Mesothelial cell of epicardium (in vitro differentiated cells): ENCODE data around the gene FAM177B. TPM values are rescaled to one million over a fixed set of nuclear protein-coding genes. Genes with fewer than 3 reads are reported as not detected.

Experiments
- DNase-seq, 2 experiments: peaks; one replicate each; pipeline ENCODE4 v3.0.0; 2021; ENCODE audit warnings: low spot score in 2 of 2; ENCODE audit not compliant: unreplicated experiment in 2 of 2
- H3K27ac Mint-ChIP-seq: 2 replicates; pipeline ENCODE4 v1.8.0; 2021; ENCODE audit warnings: mixed read lengths
- H3K27me3 Mint-ChIP-seq: 2 replicates; pipeline ENCODE4 v1.8.0; 2021; ENCODE audit warnings: low read depth, mixed read lengths
- H3K36me3 Mint-ChIP-seq: 2 replicates; pipeline ENCODE4 v1.8.0; 2021; ENCODE audit warnings: mixed read lengths
- H3K4me1 Mint-ChIP-seq: 2 replicates; pipeline ENCODE4 v1.8.0; 2021; ENCODE audit warnings: mixed read lengths
- H3K4me3 Mint-ChIP-seq: 2 replicates; pipeline ENCODE4 v1.8.0; 2021; ENCODE audit warnings: mild to moderate bottlenecking, moderate library complexity, mixed read lengths
- H3K9me3 Mint-ChIP-seq: 2 replicates; pipeline ENCODE4 v1.8.0; 2021; ENCODE audit warnings: mixed read lengths
- total RNA-seq: library from RNA; stranded (reverse); gene quantifications from 3 replicates; pipeline ENCODE4 v1.2.1, GENCODE V29; 2021
- TF ChIP-seq, protein P1 (sequence below): fragments of 200-600 bp; sonication (generic); IDR thresholded peaks from one replicate; pipeline ENCODE4 v1.5.0; 2021; ENCODE audit warnings: antibody characterized with exemption; ENCODE audit not compliant: unreplicated experiment

The FAM177B gene
- total RNA-seq, 1 donor from 2014 or later: not detected

DNA sequence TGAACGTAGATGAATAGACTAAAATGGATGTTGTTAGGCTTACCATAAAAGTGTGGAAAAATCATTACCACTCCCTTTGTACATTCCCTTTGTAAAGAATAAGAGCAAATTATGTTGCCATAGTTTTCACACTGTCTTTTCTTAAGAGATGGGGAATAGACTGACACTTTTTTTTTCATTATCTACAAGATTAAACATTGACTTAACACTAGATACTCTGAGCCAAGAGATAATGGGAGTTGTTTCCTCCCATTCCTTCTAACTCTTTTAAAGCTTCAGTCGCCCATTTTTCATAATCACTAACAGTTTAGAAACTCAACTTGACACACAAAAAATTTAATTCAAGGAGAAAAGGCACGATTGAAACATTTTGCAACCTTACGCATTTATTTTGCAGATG lies 34.8 kb upstream of the FAM177B start:
- peaks cover 25% of the 10 kb centered on the region for H3K9me3 Mint-ChIP-seq
- H3K27ac Mint-ChIP-seq: peak overlapping the region; percentile 0
- H3K4me1 Mint-ChIP-seq: no peaks in the 10 kb centered on the region
- no peak for DNase-seq
- H3K27me3 Mint-ChIP-seq: no peaks in the 10 kb centered on the region
- no peak overlapping the region for H3K4me3 Mint-ChIP-seq
- TF ChIP-seq, protein P1, sequence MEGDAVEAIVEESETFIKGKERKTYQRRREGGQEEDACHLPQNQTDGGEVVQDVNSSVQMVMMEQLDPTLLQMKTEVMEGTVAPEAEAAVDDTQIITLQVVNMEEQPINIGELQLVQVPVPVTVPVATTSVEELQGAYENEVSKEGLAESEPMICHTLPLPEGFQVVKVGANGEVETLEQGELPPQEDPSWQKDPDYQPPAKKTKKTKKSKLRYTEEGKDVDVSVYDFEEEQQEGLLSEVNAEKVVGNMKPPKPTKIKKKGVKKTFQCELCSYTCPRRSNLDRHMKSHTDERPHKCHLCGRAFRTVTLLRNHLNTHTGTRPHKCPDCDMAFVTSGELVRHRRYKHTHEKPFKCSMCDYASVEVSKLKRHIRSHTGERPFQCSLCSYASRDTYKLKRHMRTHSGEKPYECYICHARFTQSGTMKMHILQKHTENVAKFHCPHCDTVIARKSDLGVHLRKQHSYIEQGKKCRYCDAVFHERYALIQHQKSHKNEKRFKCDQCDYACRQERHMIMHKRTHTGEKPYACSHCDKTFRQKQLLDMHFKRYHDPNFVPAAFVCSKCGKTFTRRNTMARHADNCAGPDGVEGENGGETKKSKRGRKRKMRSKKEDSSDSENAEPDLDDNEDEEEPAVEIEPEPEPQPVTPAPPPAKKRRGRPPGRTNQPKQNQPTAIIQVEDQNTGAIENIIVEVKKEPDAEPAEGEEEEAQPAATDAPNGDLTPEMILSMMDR: no peak
- peaks cover 47% of the 10 kb centered on the region for H3K36me3 Mint-ChIP-seq

DNA sequence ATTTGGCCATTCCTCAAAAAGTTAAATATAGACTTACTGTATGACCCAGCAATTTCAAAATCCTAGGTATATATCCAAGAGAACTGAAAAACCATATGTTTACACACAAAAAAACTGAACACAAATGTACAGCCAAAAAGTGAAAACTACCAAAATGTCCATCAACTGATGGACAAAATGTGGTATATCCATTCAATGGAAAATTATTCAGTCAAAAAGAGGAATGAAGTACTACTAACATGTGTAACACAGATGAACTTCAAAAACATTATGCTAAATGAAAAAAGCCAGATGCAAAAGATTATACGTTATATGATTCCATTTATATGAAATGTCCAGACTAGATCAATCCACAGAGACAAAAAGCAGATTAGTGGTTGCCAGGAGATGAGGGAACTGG lies 32.7 kb upstream of the FAM177B start:
- no peaks in the 10 kb centered on the region for H3K27me3 Mint-ChIP-seq
- peaks cover under 1% of the 10 kb centered on the region for H3K4me1 Mint-ChIP-seq
- no peak for DNase-seq
- no peak overlapping the region for H3K4me3 Mint-ChIP-seq
- TF ChIP-seq, protein P1: no peak
- H3K36me3 Mint-ChIP-seq: peaks cover 47% of the 10 kb centered on the region
- H3K27ac Mint-ChIP-seq: no peak overlapping the region
- H3K9me3 Mint-ChIP-seq: peaks cover 25% of the 10 kb centered on the region

DNA sequence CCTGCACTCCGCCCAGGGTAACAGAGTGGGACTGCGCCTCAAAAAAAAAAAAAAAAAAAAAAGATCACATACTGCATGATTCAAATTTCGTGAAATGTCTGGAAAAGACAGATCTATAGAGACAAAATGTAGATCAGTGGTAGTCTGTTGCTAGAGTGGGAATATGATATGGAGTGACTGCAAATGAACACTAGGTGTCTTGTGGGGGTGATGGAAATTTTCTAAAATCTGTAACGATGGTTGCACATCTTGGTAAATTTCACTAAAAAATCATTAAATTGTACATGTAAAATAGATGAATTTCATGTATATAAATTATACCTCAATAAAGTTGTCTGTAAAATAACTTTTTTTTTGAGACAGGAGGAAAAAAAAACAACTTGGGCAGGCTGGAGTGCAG lies 30.2 kb upstream of the FAM177B start:
- Mint-ChIP-seq H3K9me3 (peaks cover 25% of the 10 kb centered on the region), H3K27ac (no peak overlapping the region), H3K4me1 (peaks cover 19% of the 10 kb centered on the region), H3K4me3 (no peak overlapping the region), H3K36me3 (peaks cover 36% of the 10 kb centered on the region), H3K27me3 (no peaks in the 10 kb centered on the region)
- no peak for DNase-seq
- TF ChIP-seq, protein P1: peak; percentile 13

DNA sequence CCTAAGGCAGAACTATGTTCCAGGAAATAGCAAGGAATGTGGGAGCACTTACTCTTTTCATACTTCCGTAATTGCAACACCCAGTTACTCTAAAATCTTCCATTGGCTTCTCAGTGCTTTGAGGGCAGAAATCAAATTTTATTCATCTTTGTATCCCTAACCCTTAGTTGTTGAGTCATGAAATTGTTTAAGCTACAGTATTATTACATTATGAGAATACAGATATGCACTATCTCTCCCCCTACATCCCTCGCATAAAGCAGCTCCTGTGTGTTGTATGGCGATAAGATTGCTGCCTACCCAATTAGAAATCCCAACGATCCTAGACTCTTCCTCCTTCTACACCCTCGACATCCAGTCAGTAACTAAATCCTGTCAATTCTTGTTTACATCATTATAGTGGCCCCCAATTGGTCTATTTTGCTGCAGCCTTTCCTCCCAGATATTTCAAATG lies 27.3 kb upstream of the FAM177B start:
- H3K4me3 Mint-ChIP-seq: peak overlapping the region; percentile 98
- no peaks in the 10 kb centered on the region for H3K27me3 Mint-ChIP-seq
- peak overlapping the region; percentile 99 for H3K27ac Mint-ChIP-seq
- peaks cover 26% of the 10 kb centered on the region for H3K4me1 Mint-ChIP-seq
- peaks cover 14% of the 10 kb centered on the region for H3K9me3 Mint-ChIP-seq
- DNase-seq: no peak
- H3K36me3 Mint-ChIP-seq: peaks cover 18% of the 10 kb centered on the region
- TF ChIP-seq, protein P1: no peak

DNA sequence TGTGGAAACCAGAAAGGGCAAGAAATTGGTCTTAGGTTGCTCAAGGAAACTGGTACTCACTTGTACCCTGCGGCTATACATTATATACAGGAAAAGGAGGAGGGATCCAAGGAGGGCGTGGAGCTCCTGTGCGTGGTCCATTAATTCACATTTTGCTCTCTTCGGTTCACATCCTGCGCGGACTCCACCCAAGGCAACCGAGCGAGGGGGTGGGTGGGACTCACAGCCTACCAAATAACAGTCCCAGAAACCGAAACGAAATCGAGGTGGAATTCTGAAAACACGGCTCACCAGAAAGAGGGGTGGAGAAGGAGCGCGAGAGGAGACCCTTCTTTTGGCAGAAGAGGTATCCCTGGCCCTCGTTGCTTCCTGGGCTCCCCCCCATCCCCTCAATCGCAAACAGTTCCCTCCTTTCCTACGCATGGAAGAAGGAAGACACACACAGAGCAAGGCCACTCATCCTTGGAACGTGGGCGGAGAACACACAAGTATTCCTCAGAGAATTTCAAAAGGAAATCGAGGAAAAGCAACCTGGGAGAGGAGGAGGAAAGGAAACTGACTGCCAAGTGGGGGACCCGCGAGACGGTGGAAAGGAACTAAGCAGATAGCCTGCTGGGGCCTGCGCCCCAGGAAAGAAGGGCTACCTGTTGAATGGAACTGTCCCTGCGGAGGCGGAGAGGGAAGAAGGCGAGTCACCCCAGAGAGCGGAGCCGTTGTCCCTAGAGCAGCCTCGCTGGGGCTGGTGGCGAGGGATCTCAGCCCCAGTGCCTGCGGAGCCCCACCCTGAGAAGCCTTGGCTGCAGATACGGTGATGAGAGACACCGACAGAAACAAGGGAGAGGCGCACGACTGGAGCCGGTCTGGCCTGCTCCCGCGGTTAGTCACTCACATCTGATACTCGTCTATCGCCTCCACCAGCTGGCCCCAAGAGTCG lies 25.4 kb upstream of the FAM177B start:
- Mint-ChIP-seq H3K36me3 (peaks cover 11% of the 10 kb centered on the region), H3K4me1 (peaks cover 26% of the 10 kb centered on the region), H3K4me3 (peak overlapping the region; percentile 98), H3K9me3 (no peaks in the 10 kb centered on the region), H3K27me3 (no peaks in the 10 kb centered on the region), H3K27ac (peak overlapping the region; percentile 99)
- TF ChIP-seq, protein P1: no peak
- DNase-seq: peak in 1 of 2 experiments; percentile 59
